ENCODE data around the gene HMX2. TPM values are rescaled to one million over a fixed set of nuclear protein-coding genes. Genes with fewer than 3 reads are reported as not detected.

HMX2 gene
- total RNA-seq, 2 donors from 2014 or later = 0.13 to 0.15 TPM

- Histone ChIP-seq H3K4me3 (no peak overlapping the region), H3K9ac (ENCODE audit: low read depth in 2 of 2, low read length in 2 of 2) (no peak overlapping the region), H3K36me3 (no peaks in the 10 kb centered on the region), H3K4me1 (peaks cover 3% of the 10 kb centered on the region), H3K27me3 (peaks cover 99% of the 10 kb centered on the region), H3K9me3 (no peaks in the 10 kb centered on the region), H3K27ac (no peak overlapping the region)
- no peak for TF ChIP-seq CTCF (IDR thresholded peaks at IDR 0.05)
- intact Hi-C loops (cut with DNase I) = no loop called here
- DNase-seq = no peak
These were observed 7.6 kb upstream of the HMX2 start for GRCh38 chr10:123140164-123140982.

GRCh38 chr10:123140983-123141390 lies 6.9 kb upstream of the HMX2 start:
- Histone ChIP-seq H3K4me1 (no peaks in the 10 kb centered on the region), H3K27me3 (peaks cover 99% of the 10 kb centered on the region), H3K9me3 (no peaks in the 10 kb centered on the region), H3K9ac (ENCODE audit: low read depth in 2 of 2, low read length in 2 of 2) (no peak overlapping the region), H3K27ac (no peak overlapping the region), H3K36me3 (no peaks in the 10 kb centered on the region), H3K4me3 (no peak overlapping the region)
- DNase-seq = no peak
- intact Hi-C loops (cut with DNase I) = no loop called here
- no peak for TF ChIP-seq CTCF (IDR thresholded peaks at IDR 0.05)

DNA sequence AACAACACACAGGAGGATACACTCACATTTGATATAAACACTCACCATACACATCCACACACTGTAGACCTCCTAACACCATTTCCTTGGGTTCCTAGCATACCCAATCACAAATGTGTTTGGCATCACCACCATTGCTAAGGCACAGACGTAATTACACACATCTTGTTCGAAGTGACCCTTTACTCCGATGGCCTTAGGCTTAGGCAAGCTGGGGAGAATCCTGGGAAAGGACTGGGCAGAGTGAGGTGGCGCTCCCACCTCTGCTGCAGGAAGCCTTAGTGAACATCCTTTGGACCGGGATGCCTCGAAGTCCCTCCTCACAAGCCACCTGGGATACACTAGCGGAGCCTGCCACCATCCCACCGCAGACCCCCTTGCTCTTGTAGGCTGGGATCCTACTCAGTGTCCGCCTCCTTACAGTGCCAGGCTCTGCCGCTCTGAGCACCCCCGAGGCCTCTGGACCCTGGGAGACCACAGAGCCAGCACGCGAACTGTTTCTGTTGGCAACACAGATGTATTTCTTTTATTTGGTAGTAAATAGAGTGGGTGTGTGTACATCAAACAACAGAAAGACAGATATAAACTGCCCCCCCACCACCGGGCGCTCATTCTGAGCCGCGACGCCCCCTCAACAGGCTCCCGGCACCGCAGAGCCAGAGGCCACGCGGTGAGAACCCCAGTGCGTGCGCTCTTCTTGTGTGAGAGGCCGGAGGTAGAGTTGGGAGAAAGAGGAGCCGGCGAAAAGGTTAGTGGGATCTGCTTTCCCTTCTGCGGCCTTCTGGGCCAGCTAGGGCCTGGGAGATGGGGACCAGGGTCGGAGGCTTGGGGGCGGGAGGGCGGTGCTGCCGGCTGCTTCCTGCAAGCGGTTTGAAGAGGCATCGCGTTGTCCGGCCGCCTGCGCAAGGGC lies 5.9 kb upstream of the HMX2 start:
- Histone ChIP-seq H3K27me3 (peaks cover 99% of the 10 kb centered on the region), H3K9ac (ENCODE audit: low read depth in 2 of 2, low read length in 2 of 2) (no peak overlapping the region), H3K36me3 (no peaks in the 10 kb centered on the region), H3K27ac (no peak overlapping the region), H3K4me3 (no peak overlapping the region), H3K9me3 (no peaks in the 10 kb centered on the region), H3K4me1 (no peaks in the 10 kb centered on the region)
- DNase-seq = no peak
- no peak for TF ChIP-seq CTCF (IDR thresholded peaks at IDR 0.05)
- intact Hi-C loops (cut with DNase I) = no loop called here

- no peaks in the 10 kb centered on the region for H3K9me3 ChIP-seq
- intact Hi-C loops (cut with DNase I) = no loop called here
- H3K36me3 ChIP-seq = no peaks in the 10 kb centered on the region
- TF ChIP-seq CTCF (IDR thresholded peaks at IDR 0.05) = no peak
- no peak for DNase-seq
- H3K4me1 ChIP-seq = peaks cover under 1% of the 10 kb centered on the region
- no peak overlapping the region for H3K27ac ChIP-seq
- H3K9ac ChIP-seq (ENCODE audit: low read depth in 2 of 2, low read length in 2 of 2) = no peak overlapping the region
- H3K4me3 ChIP-seq = no peak overlapping the region
- peaks cover 99% of the 10 kb centered on the region for H3K27me3 ChIP-seq
These were observed 5.2 kb upstream of the HMX2 start for GRCh38 chr10:123142701-123143161.

- intact Hi-C loops (cut with DNase I) = no loop called here
- no peak for TF ChIP-seq CTCF (IDR thresholded peaks at IDR 0.05)
- H3K4me3 ChIP-seq = no peak overlapping the region
- H3K36me3 ChIP-seq = no peaks in the 10 kb centered on the region
- peaks cover 6% of the 10 kb centered on the region for H3K4me1 ChIP-seq
- H3K27ac ChIP-seq = no peak overlapping the region
- no peak for DNase-seq
- no peaks in the 10 kb centered on the region for H3K9me3 ChIP-seq
- H3K9ac ChIP-seq (ENCODE audit: low read depth in 2 of 2, low read length in 2 of 2) = peak overlapping the region in 1 of 2 donors; percentile 2
- H3K27me3 ChIP-seq = peaks cover 99% of the 10 kb centered on the region
These were observed 4.6 kb upstream of the HMX2 start for GRCh38 chr10:123143162-123143824.
